ENCODE measurements around the gene NAGLU.

The NAGLU gene

DNA sequence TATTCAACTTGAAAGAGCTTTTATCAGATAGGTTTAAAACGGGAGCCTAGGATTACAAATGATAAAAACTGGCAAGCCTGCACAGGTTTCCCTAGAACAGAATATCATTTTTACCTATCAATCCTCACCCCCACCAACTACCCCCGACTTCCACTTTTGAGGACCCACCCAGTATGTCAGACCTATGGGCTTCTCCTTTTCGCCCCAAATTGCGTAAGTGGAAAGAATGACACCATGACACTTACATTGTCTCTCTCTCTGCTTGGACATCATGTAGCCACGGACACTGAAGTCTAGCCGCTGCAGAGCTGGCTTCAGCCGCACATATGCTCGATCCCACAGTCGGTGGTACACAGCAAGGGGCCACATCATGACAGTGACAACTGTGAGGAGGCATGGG lies 48.8 kb downstream of the NAGLU start:
- H3K36me3 ChIP-seq (replicated peaks; ENCODE audit: low read depth, low read length) = peaks cover 56% of the 10 kb centered on the region
- H4K20me1 ChIP-seq (ENCODE audit: insufficient read depth, low read length) = no peaks in the 10 kb centered on the region

DNA sequence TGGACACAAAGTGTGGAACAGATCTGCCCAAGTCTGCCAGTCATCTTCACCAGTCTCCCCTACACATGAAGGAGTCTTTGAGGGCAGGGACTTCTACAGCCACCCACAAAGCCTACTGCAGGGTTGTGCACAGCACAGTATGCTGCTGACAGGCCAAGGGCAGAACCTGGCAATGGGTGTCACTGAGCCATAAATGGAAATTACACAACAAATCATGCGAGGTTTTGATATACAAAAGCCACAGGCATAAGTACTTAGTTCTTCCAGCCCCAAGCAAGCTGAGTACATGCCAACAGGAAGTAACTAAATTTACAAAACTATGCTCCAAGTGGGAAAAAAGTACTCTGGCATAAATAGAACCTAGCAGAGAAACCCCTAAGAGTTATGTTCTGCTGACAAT lies 49.3 kb downstream of the NAGLU start:
- H3K27ac ChIP-seq (ENCODE audit: low read length) = peak overlapping the region; percentile 92; the same call in 1 of the 2 replicates
- no peaks in the 10 kb centered on the region for H3K9me3 ChIP-seq (ENCODE audit: insufficient read depth, low read length)
- H2AFZ ChIP-seq (ENCODE audit: low read depth, low read length) = no peak overlapping the region
- no peaks in the 10 kb centered on the region for H3K79me2 ChIP-seq (ENCODE audit: low read length)
- TF ChIP-seq EZH2phosphoT487 (IDR thresholded peaks at IDR 0.05; ENCODE audit: low read depth) = no peak
- TF ChIP-seq, protein P1, sequence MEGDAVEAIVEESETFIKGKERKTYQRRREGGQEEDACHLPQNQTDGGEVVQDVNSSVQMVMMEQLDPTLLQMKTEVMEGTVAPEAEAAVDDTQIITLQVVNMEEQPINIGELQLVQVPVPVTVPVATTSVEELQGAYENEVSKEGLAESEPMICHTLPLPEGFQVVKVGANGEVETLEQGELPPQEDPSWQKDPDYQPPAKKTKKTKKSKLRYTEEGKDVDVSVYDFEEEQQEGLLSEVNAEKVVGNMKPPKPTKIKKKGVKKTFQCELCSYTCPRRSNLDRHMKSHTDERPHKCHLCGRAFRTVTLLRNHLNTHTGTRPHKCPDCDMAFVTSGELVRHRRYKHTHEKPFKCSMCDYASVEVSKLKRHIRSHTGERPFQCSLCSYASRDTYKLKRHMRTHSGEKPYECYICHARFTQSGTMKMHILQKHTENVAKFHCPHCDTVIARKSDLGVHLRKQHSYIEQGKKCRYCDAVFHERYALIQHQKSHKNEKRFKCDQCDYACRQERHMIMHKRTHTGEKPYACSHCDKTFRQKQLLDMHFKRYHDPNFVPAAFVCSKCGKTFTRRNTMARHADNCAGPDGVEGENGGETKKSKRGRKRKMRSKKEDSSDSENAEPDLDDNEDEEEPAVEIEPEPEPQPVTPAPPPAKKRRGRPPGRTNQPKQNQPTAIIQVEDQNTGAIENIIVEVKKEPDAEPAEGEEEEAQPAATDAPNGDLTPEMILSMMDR (IDR thresholded peaks at IDR 0.05; ENCODE audit: low read depth, low read length) = no peak
- no peak overlapping the region for H3K4me3 ChIP-seq (ENCODE audit: low read length)
- peaks cover 28% of the 10 kb centered on the region for H3K4me1 ChIP-seq (ENCODE audit: low read length)
- H3K9ac ChIP-seq (ENCODE audit: low read length) = no peak overlapping the region
- peaks cover 52% of the 10 kb centered on the region for H3K36me3 ChIP-seq (replicated peaks; ENCODE audit: low read depth, low read length)
- no peak overlapping the region for H3K4me2 ChIP-seq (ENCODE audit: low read length)
- H4K20me1 ChIP-seq (ENCODE audit: insufficient read depth, low read length) = no peaks in the 10 kb centered on the region
- H3K27me3 ChIP-seq (ENCODE audit: low read depth, low read length) = no peaks in the 10 kb centered on the region

More for the DNA sequence above, 48.8 kb downstream of the NAGLU start:
- H3K9ac ChIP-seq (ENCODE audit: low read length) = no peak overlapping the region
- peaks cover 29% of the 10 kb centered on the region for H3K4me1 ChIP-seq (ENCODE audit: low read length)
- no peak overlapping the region for H3K27ac ChIP-seq (ENCODE audit: low read length)
- no peak overlapping the region for H3K4me3 ChIP-seq (ENCODE audit: low read length)
- no peaks in the 10 kb centered on the region for H3K79me2 ChIP-seq (ENCODE audit: low read length)
- no peak overlapping the region for H2AFZ ChIP-seq (ENCODE audit: low read depth, low read length)
- H3K4me2 ChIP-seq (ENCODE audit: low read length) = no peak overlapping the region
- H3K27me3 ChIP-seq (ENCODE audit: low read depth, low read length) = no peaks in the 10 kb centered on the region
- TF ChIP-seq, protein P1 (IDR thresholded peaks at IDR 0.05; ENCODE audit: low read depth, low read length) = no peak
- TF ChIP-seq EZH2phosphoT487 (IDR thresholded peaks at IDR 0.05; ENCODE audit: low read depth) = no peak
- H3K9me3 ChIP-seq (ENCODE audit: insufficient read depth, low read length) = no peaks in the 10 kb centered on the region

DNA sequence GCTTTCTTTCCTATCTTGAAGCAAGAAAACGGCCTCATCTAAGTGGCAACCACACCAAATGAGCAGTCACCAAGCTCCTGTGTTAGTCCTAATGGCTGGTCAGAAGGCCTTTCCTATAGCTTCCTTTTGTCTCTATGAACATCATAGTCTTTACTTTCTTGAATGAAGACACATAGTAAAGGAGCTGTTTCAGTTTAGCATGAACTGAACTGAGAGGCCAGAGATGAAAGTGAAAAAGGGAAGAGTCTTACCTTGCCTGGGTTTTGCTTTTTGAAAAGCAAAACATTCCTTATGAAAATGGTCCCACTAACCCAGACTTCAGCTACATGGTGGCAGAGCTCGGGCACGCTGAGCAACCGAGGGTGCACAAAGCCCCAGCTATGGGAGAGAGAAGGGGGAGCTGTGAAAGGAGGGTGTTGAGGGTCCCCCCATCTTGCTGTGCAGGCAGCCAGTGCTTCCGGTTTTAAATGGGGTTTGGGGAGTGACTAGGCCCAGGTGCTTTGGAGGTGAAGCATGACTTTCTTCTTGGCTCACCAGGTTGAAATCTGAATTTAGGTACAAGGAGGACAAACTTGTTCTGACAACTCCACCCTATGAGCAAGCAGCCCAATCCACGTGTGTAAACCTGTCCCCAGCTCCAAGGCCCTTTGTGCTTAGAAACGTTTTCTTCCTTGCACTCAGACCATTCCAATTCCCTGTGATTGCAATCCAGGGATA lies 50.6 kb downstream of the NAGLU start:
- H3K36me3 ChIP-seq (replicated peaks; ENCODE audit: low read depth, low read length) = peaks cover 48% of the 10 kb centered on the region
- peak overlapping the region; percentile 92 for H3K27ac ChIP-seq (ENCODE audit: low read length)
- H3K4me1 ChIP-seq (ENCODE audit: low read length) = peaks cover 28% of the 10 kb centered on the region
- no peaks in the 10 kb centered on the region for H3K79me2 ChIP-seq (ENCODE audit: low read length)
- peak overlapping the region; percentile 56 for H3K4me3 ChIP-seq (ENCODE audit: low read length)
- peak overlapping the region; percentile 58 for H3K9ac ChIP-seq (ENCODE audit: low read length)
- no peaks in the 10 kb centered on the region for H3K27me3 ChIP-seq (ENCODE audit: low read depth, low read length)
- peak overlapping the region; percentile 96 for H3K4me2 ChIP-seq (ENCODE audit: low read length)
- no peak overlapping the region for H2AFZ ChIP-seq (ENCODE audit: low read depth, low read length)
- H4K20me1 ChIP-seq (ENCODE audit: insufficient read depth, low read length) = no peaks in the 10 kb centered on the region
- TF ChIP-seq, protein P1 (IDR thresholded peaks at IDR 0.05; ENCODE audit: low read depth, low read length) = no peak
- no peak for TF ChIP-seq EZH2phosphoT487 (IDR thresholded peaks at IDR 0.05; ENCODE audit: low read depth)
- H3K9me3 ChIP-seq (ENCODE audit: insufficient read depth, low read length) = no peaks in the 10 kb centered on the region

DNA sequence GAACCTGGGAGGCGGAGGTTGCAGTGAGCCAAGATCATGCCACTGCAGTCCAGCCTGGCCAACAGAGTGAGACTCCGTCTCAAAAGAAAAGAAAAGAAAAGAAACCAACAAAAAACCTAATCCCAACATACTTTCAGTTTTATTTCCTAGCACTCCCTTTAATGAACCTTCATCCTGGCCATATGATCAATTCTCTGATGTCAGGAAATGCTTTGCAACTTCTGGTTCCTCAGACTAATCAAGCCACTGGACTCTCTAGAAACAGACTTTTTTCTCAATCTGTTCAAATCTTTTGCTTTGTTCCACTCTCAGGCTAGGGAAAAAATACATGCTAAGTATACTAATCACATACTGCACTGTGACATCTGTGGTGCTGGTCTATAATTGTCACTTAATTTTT lies 54.8 kb downstream of the NAGLU start:
- Histone ChIP-seq H3K9me3 (ENCODE audit: insufficient read depth, low read length) (no peaks in the 10 kb centered on the region), H3K36me3 (replicated peaks; ENCODE audit: low read depth, low read length) (peaks cover 12% of the 10 kb centered on the region), H3K4me3 (ENCODE audit: low read length) (no peak overlapping the region), H3K79me2 (ENCODE audit: low read length) (no peaks in the 10 kb centered on the region), H3K4me1 (ENCODE audit: low read length) (peaks cover 21% of the 10 kb centered on the region), H3K27me3 (ENCODE audit: low read depth, low read length) (no peaks in the 10 kb centered on the region), H3K9ac (ENCODE audit: low read length) (no peak overlapping the region), H3K4me2 (ENCODE audit: low read length) (no peak overlapping the region), H4K20me1 (ENCODE audit: insufficient read depth, low read length) (no peaks in the 10 kb centered on the region), H3K27ac (ENCODE audit: low read length) (no peak overlapping the region), H2AFZ (ENCODE audit: low read depth, low read length) (no peak overlapping the region)
- TF ChIP-seq EZH2phosphoT487 (IDR thresholded peaks at IDR 0.05; ENCODE audit: low read depth) = no peak
- TF ChIP-seq, protein P1 (IDR thresholded peaks at IDR 0.05; ENCODE audit: low read depth, low read length) = no peak

Measured in OCI-LY3 (cell line).